NCI-H2227 (cell line): ENCODE measurements around the gene C12orf43.

Experiments
- DNase-seq: peaks from one replicate; lab custom pipeline; 2025; ENCODE audit not compliant: unreplicated experiment; lab: John Stamatoyannopoulos, UW

C12orf43 gene

GRCh38 chr12:121001060-121001459 lies 15.2 kb downstream of the C12orf43 start:
- DNase-seq = no peak

DNA sequence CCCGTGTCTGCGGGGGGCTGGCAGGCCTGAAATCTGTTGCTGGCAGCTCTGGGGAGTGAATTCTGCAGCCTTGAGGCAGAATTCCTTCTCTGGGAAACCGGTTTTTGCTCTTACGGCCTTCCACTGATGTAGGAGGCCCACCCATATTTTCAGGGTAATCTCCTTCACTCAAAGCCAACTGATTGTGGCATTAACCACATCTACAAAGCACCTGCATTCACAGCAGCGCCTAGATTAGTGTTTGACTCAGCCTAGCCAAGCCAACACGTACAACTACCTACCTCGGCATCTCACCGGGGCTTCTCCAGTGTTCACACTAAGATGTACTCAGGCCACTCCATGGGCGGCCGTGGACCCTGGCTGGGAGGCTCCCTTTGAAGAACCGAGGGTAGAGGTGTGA lies 15.8 kb downstream of the C12orf43 start:
- no peak for DNase-seq

DNA sequence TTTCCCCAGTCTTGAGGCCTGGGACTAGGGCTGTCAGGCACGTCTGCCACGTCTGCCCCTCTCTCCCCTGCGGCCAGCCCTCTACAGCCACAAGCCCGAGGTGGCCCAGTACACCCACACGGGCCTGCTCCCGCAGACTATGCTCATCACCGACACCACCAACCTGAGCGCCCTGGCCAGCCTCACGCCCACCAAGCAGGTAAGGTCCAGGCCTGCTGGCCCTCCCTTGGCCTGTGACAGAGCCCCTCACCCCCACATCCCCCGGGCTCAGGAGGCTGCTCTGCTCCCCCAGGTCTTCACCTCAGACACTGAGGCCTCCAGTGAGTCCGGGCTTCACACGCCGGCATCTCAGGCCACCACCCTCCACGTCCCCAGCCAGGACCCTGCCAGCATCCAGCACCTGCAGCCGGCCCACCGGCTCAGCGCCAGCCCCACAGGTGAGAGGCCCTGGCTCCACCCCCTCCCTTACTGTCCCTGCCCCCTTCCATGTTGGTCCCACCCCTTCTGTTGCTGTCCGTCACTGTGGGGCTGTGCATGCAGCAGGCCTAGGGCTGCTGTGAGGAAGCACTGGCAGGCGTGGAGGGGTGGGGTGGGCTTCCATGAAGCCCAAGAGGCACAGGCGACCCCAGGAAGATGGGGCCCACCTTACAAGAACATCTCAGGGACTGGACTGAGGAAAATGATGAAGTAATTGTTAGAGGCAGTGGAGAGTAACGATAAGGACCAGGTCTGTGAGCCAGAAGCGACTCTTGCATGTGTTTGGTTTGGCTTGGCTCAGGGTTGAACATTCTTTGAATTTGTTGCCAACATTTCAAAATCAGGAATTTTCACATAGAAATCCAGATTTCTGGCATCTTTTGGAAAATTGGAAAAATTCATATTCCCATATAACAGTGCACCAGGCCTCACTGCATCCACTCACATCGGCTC lies 16.8 kb downstream of the C12orf43 start:
- DNase-seq = no peak

DNA sequence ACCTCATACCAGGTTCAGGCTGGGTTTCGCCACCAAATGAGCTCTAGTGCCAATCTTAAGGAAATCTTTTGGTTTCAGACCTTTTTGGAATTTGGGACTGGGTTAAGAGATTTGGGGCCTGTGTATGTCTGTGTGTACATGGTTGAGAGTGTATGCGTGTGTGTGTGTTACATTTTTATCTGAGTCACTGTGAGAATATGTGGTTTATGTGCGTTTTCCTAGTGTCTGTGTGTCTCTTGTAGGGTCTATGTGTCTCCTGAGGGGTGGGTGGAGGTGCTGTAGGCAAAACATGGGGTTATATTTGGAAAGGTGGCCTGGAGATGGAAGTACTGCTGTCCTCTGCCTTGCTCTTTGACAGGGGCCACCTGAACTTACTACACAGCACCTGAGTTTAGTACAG lies 17.9 kb downstream of the C12orf43 start:
- no peak for DNase-seq

- no peak for DNase-seq
Measured at GRCh38 chr12:120997448-120997847, 18.8 kb downstream of the C12orf43 start.

GRCh38 chr12:120996133-120996746 lies 20.0 kb downstream of the C12orf43 start:
- no peak for DNase-seq

DNA sequence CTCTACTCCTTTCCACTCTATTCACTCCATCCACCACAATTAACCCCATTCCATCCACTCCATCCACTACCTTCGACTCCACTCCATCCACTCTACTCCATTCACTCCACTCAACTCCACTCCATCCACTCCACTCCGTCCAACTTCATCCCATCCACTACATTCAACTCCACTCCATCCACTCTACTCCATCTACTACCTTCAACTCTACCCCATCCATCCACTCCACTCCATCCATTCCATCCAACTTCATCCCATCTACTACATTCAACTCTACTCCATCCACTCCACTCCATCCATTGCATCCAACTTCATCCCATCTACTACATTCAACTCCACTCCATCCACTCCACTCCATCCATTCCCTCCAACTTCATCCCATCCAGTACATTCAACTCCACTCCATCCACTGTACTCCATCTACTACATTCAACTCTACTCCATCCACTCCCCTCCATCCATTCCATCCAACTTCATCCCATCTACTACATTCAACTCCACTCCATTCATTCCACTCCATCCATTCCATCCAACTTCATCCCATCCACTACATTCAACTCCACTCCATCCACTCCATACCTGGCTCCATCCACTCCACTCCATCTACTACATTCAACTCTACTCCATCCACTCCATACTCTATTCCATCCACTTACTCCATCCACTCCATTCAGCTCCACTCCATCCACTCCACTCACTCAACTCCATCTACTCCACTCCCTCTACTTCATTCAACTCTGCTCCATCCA lies 21.5 kb downstream of the C12orf43 start:
- no peak for DNase-seq

- DNase-seq = no peak
Measured at GRCh38 chr12:120994059-120994458, 22.2 kb downstream of the C12orf43 start.

GRCh38 chr12:120993496-120993895 lies 22.8 kb downstream of the C12orf43 start:
- no peak for DNase-seq

DNA sequence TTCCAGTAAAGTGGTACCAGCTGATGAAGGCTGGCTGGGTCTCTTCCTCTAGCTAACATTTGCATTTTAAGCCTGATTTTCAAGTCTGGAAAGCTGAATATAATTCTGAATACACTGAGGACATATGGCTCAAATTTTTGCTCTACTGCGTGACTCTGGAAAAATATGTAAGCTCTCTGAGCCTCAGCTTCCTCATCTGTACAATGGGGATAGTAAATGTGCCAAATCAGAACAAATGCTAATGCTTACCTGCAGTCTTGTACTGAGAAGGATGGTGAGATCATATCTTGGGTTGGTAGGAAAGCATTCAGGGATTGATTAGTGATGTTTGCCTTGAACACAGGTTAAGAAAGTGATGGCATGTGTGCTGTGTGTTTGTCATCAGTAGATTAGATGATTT lies 23.3 kb downstream of the C12orf43 start:
- DNase-seq = no peak

GRCh38 chr12:120991965-120992364 lies 24.3 kb downstream of the C12orf43 start:
- DNase-seq = no peak

DNA sequence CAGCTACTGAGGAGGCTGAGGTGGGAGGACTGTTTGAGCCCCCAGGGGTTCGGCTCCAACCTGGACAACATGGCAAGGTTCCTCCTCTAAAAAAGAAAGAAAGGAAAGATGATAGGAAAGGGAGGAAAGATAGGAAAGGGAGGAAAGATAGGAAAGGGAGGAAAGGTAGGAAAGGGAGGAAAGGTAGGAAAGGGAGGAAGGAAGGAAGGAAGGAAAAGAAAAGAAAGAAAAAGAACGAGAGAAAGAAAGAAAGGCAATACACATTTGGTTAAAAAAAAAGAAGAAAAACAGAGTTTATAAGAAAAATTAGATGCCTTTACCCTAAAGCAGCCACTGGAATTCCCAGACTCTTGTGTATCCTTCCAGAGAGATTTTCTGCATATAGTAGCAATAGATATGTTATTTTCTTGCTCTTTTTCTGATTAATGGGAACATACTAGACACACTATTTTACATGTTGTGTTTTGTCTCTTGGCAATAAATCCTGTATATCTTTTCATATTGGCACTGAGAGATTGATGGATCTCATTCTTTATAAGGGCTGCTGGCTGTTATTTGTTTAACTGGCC lies 25.7 kb downstream of the C12orf43 start:
- DNase-seq = no peak

DNA sequence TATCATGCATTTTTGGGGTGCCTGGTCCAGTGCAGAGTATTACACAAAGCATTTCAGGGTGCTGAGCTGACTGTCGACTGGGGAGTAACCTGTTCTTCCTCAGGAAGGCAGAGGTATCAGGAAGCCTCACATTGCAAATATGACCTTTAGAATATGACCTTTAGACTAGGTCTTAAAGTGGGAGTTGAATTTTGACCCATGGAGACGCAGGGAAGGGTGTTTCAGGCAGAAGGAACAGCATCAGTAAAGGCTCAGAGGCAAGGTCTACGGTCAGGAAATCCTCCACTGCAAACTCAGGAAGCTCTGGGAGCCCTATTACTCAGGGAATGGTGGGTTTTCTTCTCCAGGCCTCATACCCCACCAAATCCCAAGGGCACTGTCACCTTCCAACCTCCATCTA lies 26.6 kb downstream of the C12orf43 start:
- DNase-seq = no peak

DNA sequence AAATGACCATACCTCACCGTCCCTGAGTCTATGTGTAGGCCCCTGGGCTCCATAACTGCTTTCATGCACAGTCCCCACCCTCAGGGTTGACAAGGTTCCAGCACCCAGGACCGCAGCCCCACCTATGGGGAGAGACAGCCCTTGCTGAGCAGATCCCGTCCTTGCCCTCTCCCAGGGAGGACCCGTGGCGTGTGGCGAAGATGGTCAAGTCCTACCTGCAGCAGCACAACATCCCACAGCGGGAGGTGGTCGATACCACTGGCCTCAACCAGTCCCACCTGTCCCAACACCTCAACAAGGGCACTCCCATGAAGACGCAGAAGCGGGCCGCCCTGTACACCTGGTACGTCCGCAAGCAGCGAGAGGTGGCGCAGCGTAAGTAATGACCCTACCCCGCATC lies 27.6 kb downstream of the C12orf43 start:
- no peak for DNase-seq

DNA sequence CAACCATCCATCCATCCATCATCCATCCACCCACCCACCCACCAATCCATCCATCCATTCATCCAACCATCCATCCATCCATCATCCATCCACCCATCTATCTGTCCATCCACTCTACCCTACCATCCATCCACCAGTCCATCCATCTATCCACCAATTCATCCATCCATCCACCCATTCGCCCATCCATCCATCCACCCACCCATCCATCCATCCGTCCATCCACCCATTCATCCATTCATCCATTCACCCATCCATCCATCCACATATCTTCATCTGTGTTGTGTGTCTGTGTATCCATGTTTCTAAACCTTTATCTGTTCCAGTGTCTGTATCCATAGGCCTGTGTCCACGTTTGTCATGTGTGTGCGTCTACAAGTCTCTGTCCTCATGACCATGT lies 28.1 kb downstream of the C12orf43 start:
- DNase-seq = no peak

DNA sequence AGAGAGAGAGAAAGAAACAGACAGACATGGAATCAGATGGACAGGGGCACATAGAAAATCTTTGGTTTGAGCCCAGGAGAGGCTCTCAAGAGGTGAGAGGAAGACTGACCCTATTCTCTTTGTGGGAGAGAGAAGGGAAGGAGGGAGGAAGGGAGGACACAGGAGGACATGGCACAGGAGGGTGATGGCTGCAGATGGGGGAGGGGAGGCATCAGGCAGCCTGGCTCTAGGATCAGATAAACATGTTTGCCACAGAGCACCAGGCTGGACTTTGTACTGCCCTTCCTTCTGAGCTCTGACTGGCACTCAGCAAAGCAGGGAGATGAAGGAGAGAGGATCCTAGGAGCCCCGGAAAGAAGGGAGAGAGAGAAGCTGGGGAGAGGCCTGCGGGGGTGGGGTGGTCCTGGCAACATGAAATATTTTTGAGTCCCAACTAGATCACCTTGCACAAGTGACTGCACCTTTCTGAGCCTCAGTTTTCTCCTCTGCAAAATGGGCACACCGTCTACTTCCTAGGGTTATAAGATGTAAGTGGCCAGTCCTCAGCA lies 31.9 kb downstream of the C12orf43 start:
- DNase-seq = peak; percentile 39

GRCh38 chr12:120983759-120984158 lies 32.5 kb downstream of the C12orf43 start:
- no peak for DNase-seq

GRCh38 chr12:120982659-120983058 lies 33.6 kb downstream of the C12orf43 start:
- no peak for DNase-seq

DNA sequence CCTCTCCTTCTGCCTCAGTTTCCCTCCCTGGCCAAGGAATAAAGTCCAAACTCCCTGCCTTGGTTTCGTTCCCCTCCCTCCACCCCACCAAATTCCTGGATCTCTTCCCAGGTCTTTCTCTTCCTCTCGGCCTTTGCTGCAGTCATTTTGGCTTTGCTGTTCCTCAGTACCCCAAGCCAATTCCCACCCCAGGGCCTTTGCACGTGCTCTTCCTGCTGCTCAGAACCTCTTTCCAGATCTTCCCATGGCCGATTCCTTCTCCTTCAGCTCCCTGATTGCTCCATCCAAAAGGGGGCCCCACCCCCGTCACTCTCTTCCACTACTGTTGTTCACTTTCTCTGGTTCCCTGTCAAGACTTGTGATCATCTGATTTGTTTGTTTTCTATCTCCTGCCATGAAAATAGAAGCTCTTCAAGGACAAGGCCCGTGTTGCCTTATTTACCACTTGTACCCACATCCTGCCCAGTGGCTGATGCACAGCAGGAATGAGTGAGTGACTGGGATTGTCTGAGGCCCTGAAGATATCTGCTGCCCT lies 34.8 kb downstream of the C12orf43 start:
- no peak for DNase-seq

GRCh38 chr12:120980800-120981368 lies 35.4 kb downstream of the C12orf43 start:
- DNase-seq = no peak
